SK-N-SH treated with all-trans-retinoic acid at 6 μM for 48 hours (cell line): ENCODE data around the gene SLC34A2.

Experiments
- ATAC-seq: fragments of 200-7000 bp; cut with Tn5 transposase; 3 replicates; pipeline ENCODE4 v1.9.1; 2020; ENCODE audit warnings: mild to moderate bottlenecking, moderate library complexity
- BACH2 ChIP-seq: fragments of 250-450 bp; sonication (Bioruptor Pico); IDR thresholded peaks from 2 replicates; pipeline ENCODE4 v1.9.0; 2021; ENCODE audit warnings: mild to moderate bottlenecking, borderline replicate concordance
- CREB5 ChIP-seq: fragments of 250-450 bp; sonication (Bioruptor Pico); IDR thresholded peaks from 2 replicates; pipeline ENCODE4 v1.5.1; 2020; ENCODE audit warnings: low read depth, mild to moderate bottlenecking, moderate library complexity
- CSDC2 ChIP-seq: fragments of 250-450 bp; sonication (Bioruptor Pico); IDR thresholded peaks from 2 replicates; pipeline ENCODE4 v1.5.0; 2020; ENCODE audit warnings: mild to moderate bottlenecking, moderate library complexity
- CSRNP3 ChIP-seq: fragments of 250-450 bp; sonication (Bioruptor Pico); IDR thresholded peaks from 2 replicates; pipeline ENCODE4 v1.5.1; 2021; ENCODE audit warnings: mild to moderate bottlenecking, moderate library complexity
- ESRRG ChIP-seq: fragments of 250-450 bp; sonication (Bioruptor Pico); IDR thresholded peaks from 2 replicates; pipeline ENCODE4 v1.6.1; 2021; ENCODE audit warnings: mild to moderate bottlenecking
- GLIS3 ChIP-seq: fragments of 250-450 bp; sonication (Bioruptor Pico); IDR thresholded peaks from 2 replicates; pipeline ENCODE4 v1.5.0; 2020; ENCODE audit warnings: mild to moderate bottlenecking, moderate library complexity
- ISL1 ChIP-seq: fragments of 250-450 bp; sonication (Bioruptor Pico); IDR thresholded peaks from 2 replicates; pipeline ENCODE4 v2.1.2; 2022; ENCODE audit warnings: mild to moderate bottlenecking, moderate library complexity
- OSR1 ChIP-seq: fragments of 250-450 bp; sonication (Bioruptor Pico); IDR thresholded peaks from 2 replicates; pipeline ENCODE4 v1.8.0; 2022; ENCODE audit warnings: moderate library complexity, mild to moderate bottlenecking, inconsistent platforms
- POU6F1 ChIP-seq: fragments of 250-450 bp; sonication (Bioruptor Pico); IDR thresholded peaks from 2 replicates; pipeline ENCODE4 v1.8.0; 2021; ENCODE audit warnings: low read depth, mild to moderate bottlenecking, moderate library complexity, borderline replicate concordance
- PPARA ChIP-seq: fragments of 250-450 bp; sonication (Bioruptor Pico); IDR thresholded peaks from 2 replicates; pipeline ENCODE4 v1.5.0; 2020; ENCODE audit warnings: mild to moderate bottlenecking, borderline replicate concordance
- RARB ChIP-seq: fragments of 250-450 bp; sonication (Bioruptor Pico); IDR thresholded peaks from 2 replicates; pipeline ENCODE4 v1.8.0; 2021; ENCODE audit warnings: mild to moderate bottlenecking, moderate library complexity
- SNAI2 ChIP-seq: fragments of 250-450 bp; sonication (Bioruptor Pico); IDR thresholded peaks from 2 replicates; pipeline ENCODE4 v1.5.0; 2020; ENCODE audit warnings: mild to moderate bottlenecking, moderate library complexity
- TCF4 ChIP-seq: fragments of 250-450 bp; sonication (Bioruptor Pico); IDR thresholded peaks from 2 replicates; pipeline ENCODE4 v1.8.0; 2021; ENCODE audit warnings: mild to moderate bottlenecking, moderate library complexity, borderline replicate concordance
- TOX ChIP-seq: fragments of 250-450 bp; sonication (Bioruptor Pico); IDR thresholded peaks from 2 replicates; pipeline ENCODE4 v1.8.0; 2021; ENCODE audit warnings: mild to moderate bottlenecking, moderate library complexity, borderline replicate concordance
- TSHZ2 ChIP-seq: fragments of 250-450 bp; sonication (Bioruptor Pico); IDR thresholded peaks from 2 replicates; pipeline ENCODE4 v1.5.0; 2020; ENCODE audit warnings: mild to moderate bottlenecking, moderate library complexity
- ZC3H10 ChIP-seq: fragments of 250-450 bp; sonication (Bioruptor Pico); IDR thresholded peaks from 2 replicates; pipeline ENCODE4 v1.5.1; 2021; ENCODE audit warnings: mild to moderate bottlenecking, moderate library complexity
- ZFP3 ChIP-seq: fragments of 250-450 bp; sonication (Bioruptor Pico); IDR thresholded peaks from 2 replicates; pipeline ENCODE4 v1.5.0; 2020; ENCODE audit warnings: mild to moderate bottlenecking, moderate library complexity
- ZNF565 ChIP-seq: fragments of 450-650 bp; formaldehyde crosslinking; conservative IDR thresholded peaks from 2 replicates; pipeline ENCODE4 v1.5.0; 2020; ENCODE audit warnings: low read depth, mild to moderate bottlenecking, moderate library complexity
- ZNF70 ChIP-seq: fragments of 450-650 bp; formaldehyde crosslinking; IDR thresholded peaks from 2 replicates; pipeline ENCODE4 v1.5.0; 2020; ENCODE audit warnings: mild to moderate bottlenecking, moderate library complexity

The SLC34A2 gene

GRCh38 chr4:25654031-25654970 is 1.4 kb upstream of the SLC34A2 start:
- no peak for ATAC-seq
- TF ChIP-seq OSR1 (CRISPR knock-in tag) (no peak), TCF4 (CRISPR knock-in tag) (no peak), TOX (CRISPR knock-in tag) (no peak), ZNF565 (no peak)

- ATAC-seq, result no peak
Observed at GRCh38 chr4:25656031-25656430, 380 bp downstream of the SLC34A2 start.

GRCh38 chr4:25658357-25658771 is 2.7 kb downstream of the SLC34A2 start:
- ATAC-seq, result no peak
- TF ChIP-seq RARB (CRISPR knock-in tag), result no peak
- no peak for TF ChIP-seq ESRRG (CRISPR knock-in tag)
- no peak for TF ChIP-seq POU6F1
- no peak for TF ChIP-seq SNAI2 (CRISPR knock-in tag)
- no peak for TF ChIP-seq TSHZ2 (CRISPR knock-in tag)
- no peak for TF ChIP-seq ZC3H10 (CRISPR knock-in tag)
- TF ChIP-seq ISL1, result no peak
- no peak for TF ChIP-seq ZNF70 (CRISPR knock-in tag)
- no peak for TF ChIP-seq CREB5 (CRISPR knock-in tag)
- TF ChIP-seq CSRNP3, result no peak
- no peak for TF ChIP-seq TCF4 (CRISPR knock-in tag)
- TF ChIP-seq PPARA (CRISPR knock-in tag), result no peak

More at GRCh38 chr4:25656031-25656430, 380 bp downstream of the SLC34A2 start:
- no peak for TF ChIP-seq CSRNP3
- TF ChIP-seq CREB5 (CRISPR knock-in tag), result no peak
- no peak for TF ChIP-seq ESRRG (CRISPR knock-in tag)
- no peak for TF ChIP-seq ZFP3 (CRISPR knock-in tag)
- no peak for TF ChIP-seq OSR1 (CRISPR knock-in tag)
- TF ChIP-seq PPARA (CRISPR knock-in tag), result no peak
- TF ChIP-seq TOX (CRISPR knock-in tag), result no peak
- TF ChIP-seq GLIS3, result no peak
- no peak for TF ChIP-seq BACH2
- no peak for TF ChIP-seq SNAI2 (CRISPR knock-in tag)
- no peak for TF ChIP-seq ISL1
- TF ChIP-seq TCF4 (CRISPR knock-in tag), result no peak
- no peak for TF ChIP-seq CSDC2
- TF ChIP-seq ZNF565, result no peak
- no peak for TF ChIP-seq POU6F1
